Kidney (tissue), 14 donors: ENCODE measurements around the gene CD4. TPM values are rescaled to one million over a fixed set of nuclear protein-coding genes. Genes with fewer than 3 reads are reported as not detected.
"Not testable (repeated sequence)": the region's sequence is repeated elsewhere in the genome, so short reads cannot be mapped to it uniquely, and the experiment has no call there.

Experiments used
- DNase-seq, 5 donors: peaks; one replicate each; pipeline ENCODE4 v3.0.0-alpha.2; 2013 to 2020
- FAIRE-seq: peaks from 2 replicates; lab custom pipeline; 2012; peaks lifted over from hg19 to GRCh38; lab: Jason Lieb, UNC
- H3K27ac ChIP-seq, 2 donors: one replicate each; pipeline ENCODE4 v1.7.0; 2013; ENCODE audit warnings: low read depth in 2 of 2, low read length in 2 of 2, inconsistent platforms in 1 of 2
- H3K27me3 ChIP-seq: one replicate; pipeline ENCODE4 v1.7.1; 2013; ENCODE audit warnings: low read length, inconsistent platforms; ENCODE audit not compliant: control insufficient read depth, insufficient read depth
- H3K36me3 ChIP-seq, 3 donors: one replicate each; pipeline versions ENCODE4 v1.7.0 to v1.7.1; 2013; ENCODE audit warnings: low read length in 3 of 3, control low read depth in 1 of 3, inconsistent platforms in 1 of 3; ENCODE audit not compliant: insufficient read depth in 3 of 3, control insufficient read depth in 2 of 3
- H3K4me1 ChIP-seq, 3 donors: one replicate each; pipeline versions ENCODE4 v1.7.0 to v1.7.1; 2013; ENCODE audit warnings: low read length in 3 of 3, inconsistent platforms in 1 of 3, low read depth in 1 of 3; ENCODE audit not compliant: control insufficient read depth in 2 of 3, insufficient read depth in 2 of 3
- H3K4me3 ChIP-seq, 3 donors: one replicate each; pipeline versions ENCODE4 v1.7.0 to v1.8.1; 2013; ENCODE audit warnings: low read length in 3 of 3, control low read depth in 1 of 3, inconsistent platforms in 1 of 3
- H3K9ac ChIP-seq, 3 donors: one replicate each; pipeline versions ENCODE4 v1.7.0 to v1.7.1; 2013; ENCODE audit warnings: low read length in 3 of 3, control low read depth in 1 of 3, inconsistent platforms in 1 of 3
- H3K9me3 ChIP-seq, 3 donors: one replicate each; pipeline versions ENCODE4 v1.7.0 to v1.7.1; 2013; ENCODE audit warnings: low read length in 3 of 3, control low read depth in 1 of 3, inconsistent platforms in 1 of 3; ENCODE audit not compliant: control insufficient read depth in 2 of 3, insufficient read depth in 1 of 3
- intact Hi-C: fragments of 100-400 bp; cut with DNase I; formaldehyde crosslinking; loops from one replicate; pipeline ENCODE4 v1.11.1; 2022
- polyA plus RNA-seq: library from polyadenylated mRNA; stranded (reverse); fragments of 350-450 nt; fragmentation: Illumina TruSeq; extraction: RNeasy Lipid Tissue Mini Kit (QIAGEN cat#74804); gene quantifications from one replicate; pipeline ENCODE4 v1.2.3, GENCODE V29; 2014; ENCODE audit warnings: low read depth, low replicate concordance; ENCODE audit not compliant: insufficient read depth
- total RNA-seq: library from RNA; stranded (reverse); fragmentation: NEBNext Ultra II Directional; extraction: Animal tissue kit (Norgen Biotek cat#: 25700); gene quantifications from one replicate; pipeline ENCODE4 v1.2.1, GENCODE V29; 2021
- TF ChIP-seq, protein P1 (sequence below): IDR thresholded peaks from 3 replicates; pipeline ENCODE4 v1.5.1; 2012; ENCODE audit warnings: mild to moderate bottlenecking, moderate library complexity, borderline replicate concordance; ENCODE audit not compliant: insufficient read depth; ENCODE audit errors: extremely low read depth
- donor health status: control.
- donor health status: control.
- donor health status: control.
- donor health status: control.
- donor health status: control.
- donor health status: DM: yes; HTN: yes; CAD: no.
- donor health status: Normal renal cell carcinoma (clear cell type).

Gene CD4
- total and polyA plus RNA-seq, 2 donors from 2014 or later = 12.2 to 38.1 TPM

DNA sequence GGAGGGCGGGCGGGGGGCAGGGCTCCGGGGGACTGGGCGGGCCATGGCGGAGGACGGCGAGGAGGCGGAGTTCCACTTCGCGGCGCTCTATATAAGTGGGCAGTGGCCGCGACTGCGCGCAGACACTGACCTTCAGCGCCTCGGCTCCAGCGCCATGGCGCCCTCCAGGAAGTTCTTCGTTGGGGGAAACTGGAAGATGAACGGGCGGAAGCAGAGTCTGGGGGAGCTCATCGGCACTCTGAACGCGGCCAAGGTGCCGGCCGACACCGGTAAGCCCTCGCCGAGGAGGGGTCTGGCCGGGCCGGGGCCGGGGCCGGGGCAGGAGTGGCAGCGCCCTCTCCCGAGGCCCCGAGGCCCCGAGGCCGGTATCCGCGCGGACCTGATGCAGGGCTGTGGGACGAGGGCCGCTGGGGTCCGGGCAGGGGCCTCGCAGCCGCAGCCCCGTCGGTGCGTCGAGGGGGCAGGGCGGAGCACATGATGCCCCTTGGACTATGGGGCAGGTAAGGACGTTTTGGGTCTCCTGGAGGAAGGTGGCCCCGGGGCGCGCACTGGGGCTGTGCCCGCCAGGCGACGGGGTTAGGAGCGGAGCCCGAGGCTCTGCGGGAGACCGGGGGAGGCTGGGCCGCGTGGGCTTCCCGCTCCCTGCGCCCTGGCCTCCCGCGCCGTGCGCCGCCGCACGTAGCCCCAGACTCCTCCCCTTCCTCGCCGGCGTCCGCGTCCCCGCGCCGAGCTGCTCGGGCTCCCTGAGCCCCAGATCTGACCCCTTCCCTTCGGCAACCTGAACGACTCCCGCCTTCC, 78.3 kb downstream of the CD4 start, which contains the start of gene TPI1:
TPI1 (plus strand) TSS at position 119 of the 798 bp plus-strand sequence; CDS start at position 155, 36 bp downstream.
- peaks cover 7 to 35% (median 16%) of the 10 kb centered on the region in 3 donors for H3K36me3 ChIP-seq
- peak within 1 kb of the TSS; percentile 77 to 85 (median 80) for H3K4me3 ChIP-seq
- peak within 1 kb of the TSS; percentile 64 to 76 (median 76) for H3K9ac ChIP-seq
- H3K27ac ChIP-seq = peak within 1 kb of the TSS; percentile 95 to 96
- FAIRE-seq (no peak), DNase-seq (peak; percentile 87 to 97 (median 92))
- H3K9me3 ChIP-seq = no peaks in the 10 kb centered on the region
- TF ChIP-seq, protein P1, sequence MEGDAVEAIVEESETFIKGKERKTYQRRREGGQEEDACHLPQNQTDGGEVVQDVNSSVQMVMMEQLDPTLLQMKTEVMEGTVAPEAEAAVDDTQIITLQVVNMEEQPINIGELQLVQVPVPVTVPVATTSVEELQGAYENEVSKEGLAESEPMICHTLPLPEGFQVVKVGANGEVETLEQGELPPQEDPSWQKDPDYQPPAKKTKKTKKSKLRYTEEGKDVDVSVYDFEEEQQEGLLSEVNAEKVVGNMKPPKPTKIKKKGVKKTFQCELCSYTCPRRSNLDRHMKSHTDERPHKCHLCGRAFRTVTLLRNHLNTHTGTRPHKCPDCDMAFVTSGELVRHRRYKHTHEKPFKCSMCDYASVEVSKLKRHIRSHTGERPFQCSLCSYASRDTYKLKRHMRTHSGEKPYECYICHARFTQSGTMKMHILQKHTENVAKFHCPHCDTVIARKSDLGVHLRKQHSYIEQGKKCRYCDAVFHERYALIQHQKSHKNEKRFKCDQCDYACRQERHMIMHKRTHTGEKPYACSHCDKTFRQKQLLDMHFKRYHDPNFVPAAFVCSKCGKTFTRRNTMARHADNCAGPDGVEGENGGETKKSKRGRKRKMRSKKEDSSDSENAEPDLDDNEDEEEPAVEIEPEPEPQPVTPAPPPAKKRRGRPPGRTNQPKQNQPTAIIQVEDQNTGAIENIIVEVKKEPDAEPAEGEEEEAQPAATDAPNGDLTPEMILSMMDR = no peak
- H3K27me3 ChIP-seq = no peaks in the 10 kb centered on the region
- intact Hi-C loops = no loop called here
- H3K4me1 ChIP-seq = peaks cover 0 to 36% (median 23%) of the 10 kb centered on the region in 3 donors

DNA sequence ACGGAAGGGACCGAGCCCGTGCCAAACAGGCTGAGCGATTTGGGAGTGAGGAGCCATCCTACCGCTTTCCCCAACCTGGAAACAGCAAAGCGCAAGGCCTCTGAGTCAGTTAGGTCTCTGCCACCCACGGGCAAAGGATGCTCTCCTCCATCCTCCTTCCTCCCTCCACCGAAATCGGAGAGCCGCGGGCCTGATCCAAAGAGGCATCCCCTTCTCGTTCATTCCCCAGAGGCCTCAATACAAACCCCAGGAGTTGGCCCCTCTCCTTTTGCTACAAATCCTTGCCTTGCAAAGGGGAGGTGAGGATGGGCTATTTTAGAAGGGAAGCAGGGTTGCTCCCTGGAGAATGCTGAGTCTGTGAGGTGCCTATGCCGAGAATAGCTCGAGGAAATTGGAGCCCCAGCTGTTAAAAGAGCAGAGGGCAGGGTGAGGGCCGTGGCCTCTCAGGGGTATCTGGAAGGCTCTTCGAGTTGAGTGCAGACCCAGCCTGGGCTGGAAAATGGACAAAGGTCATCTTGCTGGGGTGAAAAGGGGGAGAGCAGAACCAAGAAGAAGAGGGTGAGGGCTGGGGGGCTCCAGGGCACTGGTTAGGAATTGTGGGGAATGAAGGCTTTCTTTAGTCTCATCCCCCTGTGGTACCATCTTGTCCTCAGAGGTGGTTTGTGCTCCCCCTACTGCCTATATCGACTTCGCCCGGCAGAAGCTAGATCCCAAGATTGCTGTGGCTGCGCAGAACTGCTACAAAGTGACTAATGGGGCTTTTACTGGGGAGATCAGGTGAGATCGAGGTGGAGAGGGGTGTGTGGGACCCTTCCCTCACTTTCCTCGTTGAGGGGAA, 79.1 kb downstream of the CD4 start:
- no peaks in the 10 kb centered on the region for H3K9me3 ChIP-seq
- H3K4me3 ChIP-seq = peak overlapping the region; percentile 77 to 85 (median 80)
- TF ChIP-seq, protein P1 = no peak
- no peaks in the 10 kb centered on the region for H3K27me3 ChIP-seq
- DNase-seq (peak in 2 of 5 donors; percentile 23 to 46), FAIRE-seq (no peak)
- peaks cover 7 to 29% (median 12%) of the 10 kb centered on the region in 3 donors for H3K36me3 ChIP-seq
- intact Hi-C loops = no loop called here
- peak overlapping the region; percentile 95 to 96 for H3K27ac ChIP-seq
- H3K9ac ChIP-seq = peak overlapping the region; percentile 62 to 76 (median 64)
- peaks cover 0 to 36% (median 23%) of the 10 kb centered on the region in 3 donors for H3K4me1 ChIP-seq

DNA sequence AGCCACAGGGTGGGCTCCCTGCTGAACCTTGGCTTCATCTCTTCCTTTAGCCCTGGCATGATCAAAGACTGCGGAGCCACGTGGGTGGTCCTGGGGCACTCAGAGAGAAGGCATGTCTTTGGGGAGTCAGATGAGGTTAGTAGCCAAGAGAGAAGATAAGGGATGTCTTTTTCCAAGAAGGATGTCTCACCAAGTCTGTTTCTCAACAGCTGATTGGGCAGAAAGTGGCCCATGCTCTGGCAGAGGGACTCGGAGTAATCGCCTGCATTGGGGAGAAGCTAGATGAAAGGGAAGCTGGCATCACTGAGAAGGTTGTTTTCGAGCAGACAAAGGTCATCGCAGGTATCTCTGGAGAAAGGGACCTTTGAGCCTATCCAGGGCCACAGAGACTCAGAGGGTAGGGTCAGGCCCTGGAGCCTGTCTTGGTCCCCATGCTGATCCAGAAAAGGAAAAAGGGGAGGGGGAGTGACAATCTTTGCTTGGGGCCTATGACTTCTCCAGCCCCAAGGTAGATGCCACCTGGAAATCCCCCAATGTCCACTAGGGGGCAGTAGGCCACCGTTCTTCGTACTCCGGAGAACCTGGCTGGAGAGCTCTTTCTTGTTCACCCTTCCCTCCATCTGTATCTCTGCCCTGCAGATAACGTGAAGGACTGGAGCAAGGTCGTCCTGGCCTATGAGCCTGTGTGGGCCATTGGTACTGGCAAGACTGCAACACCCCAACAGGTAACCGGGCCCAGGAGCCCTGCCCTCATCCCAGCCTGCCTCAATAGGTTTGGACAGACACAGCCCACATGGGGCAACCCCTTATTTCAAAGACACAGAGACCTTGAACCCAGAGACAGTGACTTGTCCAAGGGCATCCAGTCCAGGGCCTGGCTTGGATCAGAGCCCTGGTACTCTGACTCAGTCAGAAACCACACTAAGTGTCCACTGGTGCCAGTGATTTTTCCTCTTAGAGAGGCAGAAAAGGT, 80.0 kb downstream of the CD4 start:
- TF ChIP-seq, protein P1 = peak; percentile 78
- intact Hi-C loops = no loop called here
- Histone ChIP-seq H3K36me3 (peaks cover 7 to 27% (median 9%) of the 10 kb centered on the region in 3 donors), H3K27me3 (no peaks in the 10 kb centered on the region), H3K9ac (peak overlapping the region in 2 of 3 donors; percentile 8 to 62), H3K4me1 (peaks cover 0 to 40% (median 23%) of the 10 kb centered on the region in 3 donors), H3K27ac (peak overlapping the region in 1 of 2 donors; percentile 95), H3K4me3 (peak overlapping the region in 1 of 3 donors; percentile 80), H3K9me3 (no peaks in the 10 kb centered on the region)
- peak; percentile 85 to 93 (median 92) for DNase-seq
- FAIRE-seq = no peak

DNA sequence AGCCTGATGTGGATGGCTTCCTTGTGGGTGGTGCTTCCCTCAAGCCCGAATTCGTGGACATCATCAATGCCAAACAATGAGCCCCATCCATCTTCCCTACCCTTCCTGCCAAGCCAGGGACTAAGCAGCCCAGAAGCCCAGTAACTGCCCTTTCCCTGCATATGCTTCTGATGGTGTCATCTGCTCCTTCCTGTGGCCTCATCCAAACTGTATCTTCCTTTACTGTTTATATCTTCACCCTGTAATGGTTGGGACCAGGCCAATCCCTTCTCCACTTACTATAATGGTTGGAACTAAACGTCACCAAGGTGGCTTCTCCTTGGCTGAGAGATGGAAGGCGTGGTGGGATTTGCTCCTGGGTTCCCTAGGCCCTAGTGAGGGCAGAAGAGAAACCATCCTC, 81.0 kb downstream of the CD4 start:
- peak in 1 of 5 donors; percentile 1 for DNase-seq
- H3K4me3 ChIP-seq, H3K27ac ChIP-seq, H3K27me3 ChIP-seq, H3K9me3 ChIP-seq, FAIRE-seq, H3K9ac ChIP-seq, intact Hi-C loops: not testable (repeated sequence)
- Histone ChIP-seq H3K4me1 (peaks cover 0 to 40% (median 23%) of the 10 kb centered on the region in 3 donors), H3K36me3 (peaks cover 7 to 20% (median 9%) of the 10 kb centered on the region in 3 donors)
